Neural cell (in vitro differentiated cells): Measurements from ENCODE around the gene RILPL1. TPM values are rescaled to one million over a fixed set of nuclear protein-coding genes. Genes with fewer than 3 reads are reported as not detected.
A peak's percentile ranks its signal among the peaks of the same experiment; 100 is the strongest.

Experiments used
- H2AFZ ChIP-seq: fragments of 200-600, 300-800 bp; sonication (generic), shearing (Covaris generic); 2 replicates; pipeline ENCODE4 v1.6.0; 2014; ENCODE audit warnings: low read depth, mild to moderate bottlenecking, antibody characterized with exemption, low read length, moderate library complexity
- H3F3A ChIP-seq: fragments of 200-600 bp; shearing (Covaris generic); 2 replicates; pipeline ENCODE4 v1.6.1; 2016; ENCODE audit warnings: mild to moderate bottlenecking, moderate library complexity, mixed read lengths, antibody characterized with exemption, low read length; ENCODE audit not compliant: insufficient read depth, poor library complexity, severe bottlenecking
- H3K27ac ChIP-seq: fragments of 200-600, 300-800 bp; sonication (generic), shearing (Covaris generic); 2 replicates; pipeline ENCODE4 v1.5.1; 2014; ENCODE audit warnings: mild to moderate bottlenecking, low read length, moderate library complexity
- H3K27me3 ChIP-seq: fragments of 300-800, 200-600 bp; sonication (generic), shearing (Covaris generic); 2 replicates; pipeline ENCODE4 v1.6.0; 2014; ENCODE audit warnings: mild to moderate bottlenecking, low read depth, low read length, moderate library complexity; ENCODE audit not compliant: insufficient read depth
- H3K36me3 ChIP-seq: fragments of 300-800, 200-600 bp; sonication (generic), shearing (Covaris generic); 2 replicates; pipeline ENCODE4 v1.5.1; 2014; ENCODE audit warnings: mild to moderate bottlenecking, antibody characterized with exemption, low read length, moderate library complexity; ENCODE audit not compliant: insufficient read depth
- H3K4me2 ChIP-seq: fragments of 300-800, 200-600 bp; sonication (generic), shearing (Covaris generic); 2 replicates; pipeline ENCODE4 v1.6.0; 2014; ENCODE audit warnings: mild to moderate bottlenecking, low read length
- H3K4me3 ChIP-seq: fragments of 300-800, 200-600 bp; sonication (generic), shearing (Covaris generic); 2 replicates; pipeline ENCODE4 v1.5.1; 2014; ENCODE audit warnings: mild to moderate bottlenecking, low read length, moderate library complexity
- H3K79me2 ChIP-seq: fragments of 200-600 bp; shearing (Covaris generic); replicated peaks from 2 replicates; pipeline ENCODE4 v1.6.0; 2014; ENCODE audit warnings: mild to moderate bottlenecking, low read length, moderate library complexity; ENCODE audit not compliant: insufficient read depth
- H3K9ac ChIP-seq: fragments of 300-800, 200-600 bp; sonication (generic), shearing (Covaris generic); 2 replicates; pipeline ENCODE4 v1.6.1; 2016; ENCODE audit warnings: mild to moderate bottlenecking, low read length, mixed read lengths
- H3K9me2 ChIP-seq: fragments of 200-600 bp; shearing (Covaris generic); 2 replicates; pipeline ENCODE4 v1.6.1; 2016; ENCODE audit warnings: mild to moderate bottlenecking, low read length, mixed read lengths; ENCODE audit not compliant: insufficient read depth
- H3K9me3 ChIP-seq: fragments of 200-600, 300-800 bp; sonication (generic), shearing (Covaris generic); 2 replicates; pipeline ENCODE4 v1.6.1; 2016; ENCODE audit warnings: mild to moderate bottlenecking, mixed run types, low read length, moderate library complexity, mixed read lengths
- H4K20me1 ChIP-seq: fragments of 200-600 bp; shearing (Covaris generic); 2 replicates; pipeline ENCODE4 v1.6.1; 2016; ENCODE audit warnings: mild to moderate bottlenecking, mixed run types; ENCODE audit not compliant: insufficient read depth
- CTCF ChIP-seq: fragments of 450-650 bp; IDR thresholded peaks from 2 replicates; pipeline ENCODE4 v1.5.1; 2014; ENCODE audit warnings: antibody characterized with exemption, mild to moderate bottlenecking, moderate library complexity; ENCODE audit not compliant: poor library complexity, severe bottlenecking
- EP300 ChIP-seq: fragments of 450-650 bp; conservative IDR thresholded peaks from 2 replicates; pipeline ENCODE4 v1.6.1; 2014; ENCODE audit warnings: antibody characterized with exemption, mild to moderate bottlenecking, moderate library complexity; ENCODE audit not compliant: poor library complexity, severe bottlenecking
- EZH2 ChIP-seq: fragments of 200-600, 300-800 bp; shearing (Covaris generic), sonication (generic); IDR thresholded peaks from 2 replicates; pipeline ENCODE4 v1.6.1; 2014; ENCODE audit warnings: antibody characterized with exemption, low read length, borderline replicate concordance, mild to moderate bottlenecking; ENCODE audit not compliant: insufficient read depth, poor library complexity, severe bottlenecking
- MXI1 ChIP-seq: fragments of 450-650 bp; conservative IDR thresholded peaks from 2 replicates; pipeline ENCODE4 v1.6.1; 2014; ENCODE audit warnings: antibody characterized with exemption, mild to moderate bottlenecking; ENCODE audit not compliant: poor library complexity, severe bottlenecking
- POLR2AphosphoS5 ChIP-seq: IDR thresholded peaks from 2 replicates; pipeline ENCODE4 v1.6.1; 2012
- RAD21 ChIP-seq: fragments of 450-650 bp; conservative IDR thresholded peaks from 2 replicates; pipeline ENCODE4 v1.6.1; 2014; ENCODE audit warnings: antibody characterized with exemption, mild to moderate bottlenecking, moderate library complexity
- REST ChIP-seq: IDR thresholded peaks from 2 replicates; pipeline ENCODE4 v1.6.1; 2012; ENCODE audit warnings: borderline replicate concordance
- SMC3 ChIP-seq: fragments of 450-650 bp; conservative IDR thresholded peaks from 2 replicates; pipeline ENCODE4 v1.6.1; 2014; ENCODE audit warnings: antibody characterized with exemption, mild to moderate bottlenecking, moderate library complexity; ENCODE audit not compliant: poor library complexity
- TAF1 ChIP-seq: IDR thresholded peaks from 2 replicates; pipeline ENCODE4 v1.6.1; 2012; ENCODE audit warnings: low read depth
- polyA plus RNA-seq: library from polyadenylated mRNA; depleted of rRNA; stranded (reverse); fragments of >200 nt; gene quantifications from 2 replicates; pipeline ENCODE4 v1.2.3, GENCODE V29; 2014

The RILPL1 gene
- polyA plus RNA-seq, 1 donor from 2014 or later, result 1.4 TPM

GRCh38 chr12:123573870-123574269 lies 40.4 kb upstream of the RILPL1 start:
- TF ChIP-seq TAF1 (no peak), EZH2 (no peak), POLR2AphosphoS5 (no peak), MXI1 (no peak), SMC3 (no peak), RAD21 (no peak)
- Histone ChIP-seq H3K27me3 (no peaks in the 10 kb centered on the region), H3K27ac (no peak overlapping the region), H3K36me3 (no peaks in the 10 kb centered on the region), H3K79me2 (no peaks in the 10 kb centered on the region), H3K4me2 (no peak overlapping the region), H3K9ac (no peak overlapping the region), H3F3A (no peaks in the 10 kb centered on the region), H3K9me2 (no peaks in the 10 kb centered on the region), H3K9me3 (no peaks in the 10 kb centered on the region), H3K4me3 (no peak overlapping the region), H2AFZ (no peak overlapping the region), H4K20me1 (no peaks in the 10 kb centered on the region)

GRCh38 chr12:123572391-123572790 lies 38.9 kb upstream of the RILPL1 start:
- TF ChIP-seq MXI1, result no peak
- TF ChIP-seq CTCF, result no peak
- TF ChIP-seq EZH2, result no peak
- no peak for TF ChIP-seq POLR2AphosphoS5
- no peak for TF ChIP-seq REST
- TF ChIP-seq EP300, result no peak
- TF ChIP-seq RAD21, result no peak
- TF ChIP-seq SMC3, result no peak
- no peak for TF ChIP-seq TAF1
- H3K36me3 ChIP-seq, result no peaks in the 10 kb centered on the region
- no peak overlapping the region for H3K9ac ChIP-seq
- H3K9me2 ChIP-seq, result no peaks in the 10 kb centered on the region
- no peaks in the 10 kb centered on the region for H3K79me2 ChIP-seq
- H4K20me1 ChIP-seq, result no peaks in the 10 kb centered on the region
- H3K9me3 ChIP-seq, result no peaks in the 10 kb centered on the region
- no peak overlapping the region for H3K4me2 ChIP-seq
- peak overlapping the region; percentile 23 for H3K4me3 ChIP-seq
- H3K27ac ChIP-seq, result no peak overlapping the region
- no peak overlapping the region for H2AFZ ChIP-seq
- H3F3A ChIP-seq, result no peaks in the 10 kb centered on the region
- no peaks in the 10 kb centered on the region for H3K27me3 ChIP-seq
